Tibial artery (tissue), 4 donors: ENCODE results near the gene URB1.

Source experiments
- DNase-seq, 2 donors: peaks; one replicate each; pipeline ENCODE4 v3.0.0-alpha.2; 2019
- H3K27ac ChIP-seq, 2 donors: fragments of 200-600 bp; sonication (generic) in 1 of 2; 1 replicate in 1 of 2; 2 replicates in 1 of 2; pipeline ENCODE4 v1.5.1; 2018 to 2019; ENCODE audit warnings: mild to moderate bottlenecking in 1 of 2
- H3K27me3 ChIP-seq, 2 donors: fragments of 200-600 bp; sonication (generic) in 1 of 2; one replicate each; pipeline versions ENCODE4 v1.5.1 to v1.6.0; 2016 to 2019
- H3K36me3 ChIP-seq, 3 donors: fragments of 200-600 bp; sonication (generic) in 2 of 3; one replicate each; pipeline ENCODE4 v1.5.1; 2016 to 2019; ENCODE audit warnings: mild to moderate bottlenecking in 2 of 3
- H3K4me1 ChIP-seq, 4 donors: fragments of 200-600 bp; sonication (generic) in 2 of 4; 1 replicate in 3 of 4; 2 replicates in 1 of 4; pipeline ENCODE4 v1.5.1; 2016 to 2019
- H3K4me3 ChIP-seq, 2 donors: fragments of 200-600 bp; sonication (generic) in 1 of 2; 1 replicate in 1 of 2; 2 replicates in 1 of 2; pipeline ENCODE4 v1.5.1; 2018 to 2019; ENCODE audit warnings: mild to moderate bottlenecking in 2 of 2
- H3K9me3 ChIP-seq, 3 donors: fragments of 200-600 bp; sonication (generic) in 1 of 3; one replicate each; pipeline ENCODE4 v1.5.1; 2016 to 2019
- CTCF ChIP-seq, 2 experiments: fragments of 200-600 bp in 1 of 2; fragments of 450-650 bp in 1 of 2; IDR thresholded peaks; one replicate each; pipeline ENCODE4 v1.5.1; 2017 to 2019; ENCODE audit warnings: antibody characterized with exemption in 2 of 2, mild to moderate bottlenecking in 1 of 2, moderate library complexity in 1 of 2
- intact Hi-C: fragments of 100-400 bp; cut with DNase I; formaldehyde crosslinking; loops from one replicate; pipeline ENCODE4 v1.15.0; 2023; ENCODE audit warnings: low total_unique reads

The URB1 gene

GRCh38 chr21:32333953-32334673 lies 58.7 kb downstream of the URB1 start:
- peaks cover 0 to 13% (median 3%) of the 10 kb centered on the region in 4 donors for H3K4me1 ChIP-seq
- H3K9me3 ChIP-seq = no peaks in the 10 kb centered on the region
- intact Hi-C loops = no loop called here
- no peaks in the 10 kb centered on the region for H3K27me3 ChIP-seq
- H3K27ac ChIP-seq = no peak overlapping the region
- TF ChIP-seq CTCF (IDR thresholded peaks at IDR 0.05) = no peak
- H3K36me3 ChIP-seq = peaks cover 43 to 83% (median 72%) of the 10 kb centered on the region in 3 donors
- no peak overlapping the region for H3K4me3 ChIP-seq
- DNase-seq = peak in 1 of 2 donors; percentile 45

DNA sequence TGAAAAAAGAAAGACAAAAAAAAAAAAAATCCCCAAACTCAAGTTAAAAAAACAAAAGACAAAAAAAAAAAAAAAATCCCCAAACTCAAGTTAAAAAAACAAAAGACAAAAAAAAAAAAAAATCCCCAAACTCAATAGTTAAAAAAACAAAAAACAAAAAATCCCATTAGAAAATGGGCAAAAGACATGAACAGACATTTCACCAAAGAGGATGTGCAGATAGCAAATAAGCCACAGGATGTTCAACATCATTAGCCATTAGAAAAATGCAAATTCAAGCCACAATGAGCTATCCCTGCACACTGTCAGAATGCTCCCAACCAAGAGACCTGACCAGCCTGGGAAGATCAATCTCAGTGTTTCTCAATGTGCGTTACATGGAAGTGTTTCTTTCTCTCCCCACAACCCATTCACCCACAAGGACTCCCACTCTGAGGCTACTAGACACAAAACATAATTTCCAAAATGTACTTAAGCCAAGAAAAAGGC lies 60.3 kb downstream of the URB1 start:
- no peaks in the 10 kb centered on the region for H3K9me3 ChIP-seq
- H3K27me3 ChIP-seq = no peaks in the 10 kb centered on the region
- TF ChIP-seq CTCF (IDR thresholded peaks at IDR 0.05) = no peak
- intact Hi-C loops = no loop called here
- peaks cover 39 to 67% (median 56%) of the 10 kb centered on the region in 3 donors for H3K36me3 ChIP-seq
- DNase-seq = no peak
- H3K4me3 ChIP-seq = no peak overlapping the region
- H3K27ac ChIP-seq = no peak overlapping the region
- peaks cover 0 to 26% (median 6%) of the 10 kb centered on the region in 4 donors for H3K4me1 ChIP-seq

DNA sequence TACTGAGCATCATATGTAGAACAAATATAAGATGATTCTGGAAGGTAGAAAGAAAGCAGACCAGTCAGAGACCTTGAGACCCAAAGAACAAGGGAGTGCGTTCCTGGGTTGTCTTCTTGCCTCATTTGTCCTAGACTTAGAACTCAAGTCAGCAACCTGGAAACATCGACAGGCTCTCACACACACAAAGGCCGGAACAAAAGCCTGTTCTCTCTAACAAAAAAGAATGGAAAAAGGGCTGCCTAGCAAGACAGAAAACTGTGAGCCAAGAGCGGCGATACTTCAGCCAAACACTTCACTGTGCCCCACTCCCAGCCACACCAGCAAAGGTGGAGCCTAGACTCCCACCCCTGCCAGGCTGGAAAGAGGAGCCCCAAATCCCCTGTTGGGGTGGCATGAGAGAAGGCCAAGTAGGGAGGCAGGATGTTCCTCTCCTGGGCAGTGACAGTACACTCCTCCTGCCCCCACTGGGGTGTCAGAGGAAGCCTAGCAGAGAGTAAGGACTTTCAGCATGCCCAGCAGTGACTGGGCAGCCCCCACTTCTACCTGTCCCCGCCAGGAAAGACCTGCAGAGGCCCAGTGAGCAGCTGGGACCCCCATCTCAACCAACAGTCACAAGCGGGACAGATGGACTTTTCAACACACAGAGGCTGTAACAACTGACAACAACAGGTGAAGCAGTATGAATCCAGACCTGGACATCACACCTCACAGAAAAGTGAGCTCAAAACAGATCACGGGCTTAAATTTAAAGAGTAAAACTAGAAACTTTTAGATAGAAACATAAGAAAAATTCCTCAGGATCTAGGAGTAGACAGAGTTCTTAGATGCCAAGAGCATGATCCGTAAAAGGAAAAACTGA lies 61.1 kb downstream of the URB1 start:
- intact Hi-C loops = no loop called here
- DNase-seq = peak in 1 of 2 donors; percentile 19
- TF ChIP-seq CTCF (IDR thresholded peaks at IDR 0.05) = no peak
- Histone ChIP-seq H3K27me3 (no peaks in the 10 kb centered on the region), H3K9me3 (no peaks in the 10 kb centered on the region), H3K4me1 (peaks cover 0 to 26% (median 6%) of the 10 kb centered on the region in 4 donors), H3K36me3 (peaks cover 39 to 62% (median 47%) of the 10 kb centered on the region in 3 donors), H3K27ac (no peak overlapping the region), H3K4me3 (no peak overlapping the region)

GRCh38 chr21:32330784-32331311 lies 62.0 kb downstream of the URB1 start:
- Histone ChIP-seq H3K27ac (no peak overlapping the region), H3K36me3 (peaks cover 33 to 60% (median 41%) of the 10 kb centered on the region in 3 donors), H3K27me3 (no peaks in the 10 kb centered on the region), H3K4me1 (peaks cover 0 to 26% (median 6%) of the 10 kb centered on the region in 4 donors), H3K4me3 (no peak overlapping the region), H3K9me3 (no peaks in the 10 kb centered on the region)
- no peak for TF ChIP-seq CTCF (IDR thresholded peaks at IDR 0.05)
- intact Hi-C loops = no loop called here
- no peak for DNase-seq

DNA sequence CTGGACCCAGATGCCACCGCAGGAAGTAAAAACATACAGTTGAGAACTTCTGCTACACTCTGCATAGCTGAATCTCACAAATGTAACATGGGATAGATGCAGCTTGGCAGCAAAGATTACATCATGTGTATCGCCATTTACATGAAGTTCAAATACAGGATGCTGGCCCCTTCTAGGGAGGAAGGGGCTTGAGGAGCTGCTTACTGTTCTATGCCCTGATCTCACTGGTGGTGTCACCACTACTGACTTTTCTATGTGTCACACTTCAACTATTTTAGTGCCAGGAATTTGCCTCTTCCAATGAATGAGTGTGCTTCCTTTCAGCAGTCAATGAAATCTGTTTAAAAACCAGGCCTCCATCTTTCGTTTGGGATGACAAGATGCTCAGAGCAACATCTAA lies 63.0 kb downstream of the URB1 start:
- H3K27me3 ChIP-seq = no peaks in the 10 kb centered on the region
- no peak for DNase-seq
- H3K9me3 ChIP-seq = no peaks in the 10 kb centered on the region
- TF ChIP-seq CTCF (IDR thresholded peaks at IDR 0.05) = no peak
- no peak overlapping the region for H3K4me3 ChIP-seq
- intact Hi-C loops = no loop called here
- H3K36me3 ChIP-seq = peaks cover 27 to 60% (median 42%) of the 10 kb centered on the region in 3 donors
- peaks cover 0 to 26% (median 6%) of the 10 kb centered on the region in 4 donors for H3K4me1 ChIP-seq
- peak overlapping the region in 1 of 2 donors; percentile 47 for H3K27ac ChIP-seq
